Lung microvascular endothelial cell (primary cell): ENCODE data around the gene GBGT1. TPM values are rescaled to one million over a fixed set of nuclear protein-coding genes. Genes with fewer than 3 reads are reported as not detected.

Experiments used
- DNase-seq, 2 donors: peaks; one replicate each; pipeline versions ENCODE4 v3.0.0 to v3.0.0-alpha.2; 2010; ENCODE audit warnings: low read depth in 2 of 2
- total RNA-seq: library from RNA; depleted of rRNA; stranded (reverse); fragments of >200 nt; gene quantifications from 2 replicates; pipeline ENCODE4 v1.2.1, GENCODE V29; 2014

The GBGT1 gene
- total RNA-seq, 1 donor from 2014 or later, result 27.8 TPM

GRCh38 chr9:133144142-133144903 is 19.4 kb downstream of the GBGT1 start:
- DNase-seq, result peak; percentile 75 to 78

- no peak for DNase-seq
Measured at GRCh38 chr9:133143639-133144141, 20.0 kb downstream of the GBGT1 start.

GRCh38 chr9:133142684-133143622 is 20.8 kb downstream of the GBGT1 start:
- no peak for DNase-seq

GRCh38 chr9:133141833-133142595 is 21.7 kb downstream of the GBGT1 start:
- peak in 1 of 2 donors; percentile 87 for DNase-seq

- DNase-seq, result no peak
Measured at GRCh38 chr9:133140606-133141005, 23.1 kb downstream of the GBGT1 start.

- DNase-seq, result no peak
Measured at GRCh38 chr9:133140174-133140505, 23.6 kb downstream of the GBGT1 start.

- DNase-seq, result no peak
Measured at GRCh38 chr9:133139246-133140173, 24.2 kb downstream of the GBGT1 start.

- DNase-seq, result no peak
Measured at GRCh38 chr9:133137451-133138231, 26.1 kb downstream of the GBGT1 start.

GRCh38 chr9:133135146-133135745 is 28.5 kb downstream of the GBGT1 start:
- peak; percentile 83 to 87 for DNase-seq

- peak in 1 of 2 donors; percentile 34 for DNase-seq
Measured at GRCh38 chr9:133134388-133135145, 29.1 kb downstream of the GBGT1 start.

GRCh38 chr9:133133681-133134387 is 29.9 kb downstream of the GBGT1 start:
- peak; percentile 99 for DNase-seq

GRCh38 chr9:133132174-133132573 is 31.5 kb downstream of the GBGT1 start:
- no peak for DNase-seq

GRCh38 chr9:133131506-133131905 is 32.2 kb downstream of the GBGT1 start:
- no peak for DNase-seq

GRCh38 chr9:133130685-133131244 is 32.9 kb downstream of the GBGT1 start:
- no peak for DNase-seq

- DNase-seq, result no peak
Measured at GRCh38 chr9:133129001-133129795, 34.5 kb downstream of the GBGT1 start.

- DNase-seq, result no peak
Measured at GRCh38 chr9:133128152-133128551, 35.6 kb downstream of the GBGT1 start.
